Activated CD4-positive, CD25-positive, alpha-beta regulatory T cell treated with anti-CD3 and anti-CD28 coated beads, Interleukin-2, amount 50 U/mL, for 72 hours (primary cell): ENCODE measurements around the gene ADAT1.

ENCODE experiments used
- DNase-seq: peaks from one replicate; pipeline ENCODE4 v3.0.0; 2021

Gene ADAT1

DNA sequence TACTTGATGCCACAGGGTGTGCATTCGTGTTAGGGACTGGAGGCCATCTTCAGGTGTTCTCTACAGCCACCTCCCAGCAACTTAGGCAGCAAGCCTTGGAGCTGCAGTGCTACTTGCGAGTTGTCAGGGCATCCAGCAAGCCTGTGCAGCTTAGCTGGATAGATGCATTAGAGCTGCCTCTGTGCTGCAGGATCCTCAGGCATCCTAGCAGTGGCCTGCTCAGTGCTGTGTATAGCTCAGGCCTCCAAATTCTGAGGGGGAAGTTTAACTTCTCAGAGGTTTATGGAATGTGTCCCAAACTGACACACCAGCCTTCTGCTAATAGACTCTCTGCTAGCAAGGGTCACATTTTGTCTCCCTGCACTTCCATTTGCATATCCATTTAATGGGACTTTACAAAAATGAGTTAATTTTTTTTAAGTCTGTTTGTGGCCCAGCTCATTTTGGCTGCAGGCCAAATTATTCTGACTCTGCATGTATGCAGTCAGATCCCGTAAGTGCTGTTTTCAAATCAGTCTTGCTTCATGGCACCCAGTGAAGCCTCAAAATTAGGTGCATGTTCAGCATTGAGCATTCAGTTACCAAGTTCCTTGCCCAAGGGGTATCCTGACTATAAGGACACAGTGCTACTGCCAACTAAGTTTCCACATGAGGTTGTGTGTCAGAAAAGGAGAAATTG, 50.1 kb downstream of the ADAT1 start:
- DNase-seq = no peak

GRCh38 chr16:75570396-75571065, 52.5 kb downstream of the ADAT1 start:
- DNase-seq = no peak

GRCh38 chr16:75567911-75568310, 55.2 kb downstream of the ADAT1 start:
- no peak for DNase-seq

DNA sequence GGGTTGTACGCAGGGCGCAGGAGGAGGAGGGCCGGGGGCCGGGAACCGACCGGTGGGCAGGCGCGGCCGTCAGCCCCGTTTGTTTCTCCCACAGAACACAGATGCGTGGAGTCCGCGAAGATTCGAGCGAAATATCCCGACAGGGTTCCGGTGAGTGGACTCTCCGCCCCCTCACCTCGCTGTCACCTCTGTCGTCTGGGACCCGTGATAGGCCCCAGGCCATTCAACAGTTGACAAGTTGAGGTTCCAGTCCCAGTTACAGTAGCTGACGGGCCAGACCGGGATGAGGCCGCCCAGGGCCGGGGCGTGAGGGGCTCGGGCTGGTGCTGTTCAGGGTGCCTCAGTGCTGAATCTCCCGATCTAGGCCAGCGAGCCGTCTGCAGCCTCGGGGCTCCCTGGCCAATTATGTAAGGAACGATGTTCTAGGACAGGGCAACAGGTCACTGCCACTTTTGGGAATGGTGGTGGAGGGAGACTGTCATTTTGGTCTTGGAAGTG, 56.3 kb downstream of the ADAT1 start:
- no peak for DNase-seq

- peak; percentile 93 for DNase-seq
Measured at GRCh38 chr16:75566040-75566757, 56.9 kb downstream of the ADAT1 start, which contains the start of gene GABARAPL2. Gene GABARAPL2 (plus strand): TSS chr16:75566379. CDS start chr16:75566487, 108 bp downstream.

DNA sequence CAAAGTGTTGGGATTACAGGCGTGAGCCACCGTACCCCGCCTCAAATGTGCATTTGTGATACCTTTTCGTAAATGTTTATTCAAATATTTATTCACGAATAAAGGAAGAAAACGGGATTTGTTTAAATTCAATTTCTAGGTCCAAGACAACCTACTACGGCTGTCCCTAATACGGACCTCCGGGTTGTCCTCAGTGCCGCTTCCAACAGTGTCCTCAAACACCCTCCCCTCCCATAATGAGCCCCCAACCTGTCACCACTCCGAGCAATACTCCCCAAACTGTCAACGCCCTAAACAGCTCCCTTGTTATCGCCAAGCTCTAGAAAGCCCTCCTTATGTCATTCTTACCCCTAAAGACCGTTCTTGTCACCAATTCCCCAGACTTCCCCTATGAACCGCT, 57.4 kb downstream of the ADAT1 start:
- DNase-seq = no peak

DNA sequence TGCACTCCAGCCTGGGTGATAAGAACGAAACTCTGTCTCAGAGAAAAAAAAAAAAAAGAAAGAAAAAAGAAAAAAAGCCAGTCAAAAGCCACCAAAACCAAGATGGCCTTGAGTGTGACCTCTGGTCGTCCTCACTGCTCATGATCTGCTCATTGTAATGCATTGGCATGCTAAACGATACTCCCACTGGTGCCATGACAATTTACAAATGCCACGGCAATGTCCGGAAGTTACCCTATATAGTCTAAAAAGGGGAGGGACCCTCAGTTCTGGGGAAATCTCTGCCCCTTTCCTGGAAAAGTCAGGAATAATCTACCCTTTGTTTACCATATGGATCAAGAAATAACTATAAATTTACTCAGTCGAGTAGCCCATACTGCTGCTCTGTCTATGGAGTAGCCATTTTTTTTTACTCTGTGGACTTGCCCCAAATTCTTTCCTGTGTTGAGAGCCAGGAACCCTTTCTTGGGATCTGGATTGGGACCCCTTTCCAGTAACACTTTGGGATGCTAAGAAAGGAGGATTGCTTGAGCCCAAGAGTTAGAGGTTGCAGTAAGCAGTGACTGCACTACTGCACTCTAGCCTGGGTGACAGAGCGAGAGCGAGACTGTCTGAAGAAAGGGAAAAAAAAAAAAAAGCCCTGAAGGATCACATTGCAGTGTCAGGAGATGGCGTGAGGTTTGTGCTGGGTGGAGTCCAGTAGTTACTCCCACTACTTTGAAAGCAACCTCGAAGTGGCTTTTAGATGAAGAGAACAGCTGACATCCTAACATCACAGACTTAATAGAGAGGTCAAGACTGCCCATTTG, 63.3 kb downstream of the ADAT1 start:
- no peak for DNase-seq

- no peak for DNase-seq
Measured at GRCh38 chr16:75558846-75559401, 64.2 kb downstream of the ADAT1 start.

- DNase-seq = no peak
Measured at GRCh38 chr16:75556431-75556950, 66.6 kb downstream of the ADAT1 start.

DNA sequence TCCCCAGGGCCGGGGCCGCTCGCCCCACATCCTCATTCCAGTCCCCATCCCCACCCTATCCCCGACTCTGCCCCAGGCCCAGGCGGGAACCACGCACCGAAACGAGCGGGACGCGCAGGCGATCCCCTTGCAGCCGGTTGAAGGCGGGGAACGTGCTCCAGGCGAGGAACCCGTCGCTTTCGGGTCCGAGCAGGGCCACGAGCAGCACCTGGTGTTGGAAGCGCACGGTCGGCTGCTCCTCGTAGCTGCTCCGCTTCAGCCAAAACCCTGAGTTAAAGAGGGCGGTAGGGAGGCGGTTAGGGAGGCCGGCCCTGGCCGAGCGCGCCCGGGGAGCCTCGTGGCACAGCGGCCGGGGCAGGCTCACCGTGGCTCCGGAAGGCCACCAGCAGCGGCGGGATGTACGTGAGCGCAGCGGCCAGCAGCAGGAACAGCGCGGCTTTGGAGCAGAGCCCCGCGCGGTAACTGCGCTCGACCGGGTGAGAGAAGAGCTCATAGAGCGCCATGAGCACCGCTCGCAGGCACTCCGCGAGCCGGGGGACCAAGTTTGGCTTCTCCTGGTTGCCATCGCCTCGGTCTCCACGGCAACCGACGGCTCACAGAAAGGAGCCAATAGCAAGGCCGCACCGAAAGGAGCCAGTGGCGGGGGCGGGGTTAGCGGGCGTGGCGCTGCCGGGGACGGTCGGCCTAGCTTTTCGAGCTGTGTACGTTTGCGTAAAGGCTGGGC, 67.2 kb downstream of the ADAT1 start, which contains the start of gene TMEM231:
Gene TMEM231 (minus strand): TSS at position 546 of the 724 bp plus-strand sequence. CDS start 43 bp downstream, at position 503.
- peak; percentile 94 for DNase-seq

- DNase-seq = no peak
Measured at GRCh38 chr16:75555213-75555706, 67.8 kb downstream of the ADAT1 start.

- no peak for DNase-seq
Measured at GRCh38 chr16:75552951-75553350, 70.1 kb downstream of the ADAT1 start.

DNA sequence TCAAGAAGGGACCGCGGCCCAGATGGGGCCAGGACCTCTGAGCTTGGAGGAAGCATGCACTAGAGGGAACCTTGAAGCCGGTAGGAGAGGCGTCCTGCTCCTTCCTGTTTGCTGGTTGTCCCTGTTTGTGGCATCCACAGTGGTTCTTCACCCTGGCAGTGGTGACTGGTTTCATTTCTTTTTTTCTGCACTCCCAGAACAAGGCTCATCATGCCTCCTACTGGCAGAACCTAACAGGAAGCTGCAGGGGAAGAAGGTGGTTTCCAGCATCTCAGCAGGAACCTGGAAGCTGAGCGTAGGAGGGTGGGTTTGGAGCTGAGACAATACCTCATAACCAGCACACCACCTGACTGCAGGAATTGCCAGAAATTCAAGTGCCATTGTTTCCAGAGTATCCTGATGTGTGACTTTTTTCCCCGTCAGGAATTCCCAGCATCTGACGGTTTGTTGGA, 72.8 kb downstream of the ADAT1 start:
- no peak for DNase-seq
